ENCODE measurements around the gene TYR. TPM values are rescaled to one million over a fixed set of nuclear protein-coding genes. Genes with fewer than 3 reads are reported as not detected.
"Not testable (repeated sequence)": the region's sequence is repeated elsewhere in the genome, so short reads cannot be mapped to it uniquely, and the experiment has no call there.

The TYR gene
- total RNA-seq, 1 donor from 2014 or later: not detected

- Mint-ChIP-seq H3K4me3 (no peak overlapping the region), H3K27ac (no peak overlapping the region), H3K36me3 (ENCODE audit: low read depth) (no peaks in the 10 kb centered on the region), H3K4me1 (ENCODE audit: low read depth) (no peaks in the 10 kb centered on the region), H3K27me3 (ENCODE audit: insufficient read depth) (no peaks in the 10 kb centered on the region), H3K9me3 (no peaks in the 10 kb centered on the region)
- no peak for DNase-seq (ENCODE audit: low spot score)
- intact Hi-C loops (cut with micrococcal nuclease): no loop called here
Observed at GRCh38 chr11:89203814-89204213, 26.1 kb downstream of the TYR start.

- H3K9me3 Mint-ChIP-seq: no peaks in the 10 kb centered on the region
- no peak for DNase-seq (ENCODE audit: low spot score)
- no peaks in the 10 kb centered on the region for H3K4me1 Mint-ChIP-seq (ENCODE audit: low read depth)
- H3K4me3 Mint-ChIP-seq: no peak overlapping the region
- no peaks in the 10 kb centered on the region for H3K36me3 Mint-ChIP-seq (ENCODE audit: low read depth)
- no peak overlapping the region for H3K27ac Mint-ChIP-seq
- intact Hi-C loops (cut with micrococcal nuclease): no loop called here
- H3K27me3 Mint-ChIP-seq (ENCODE audit: insufficient read depth): no peaks in the 10 kb centered on the region
Observed at GRCh38 chr11:89205378-89205777, 27.7 kb downstream of the TYR start.

GRCh38 chr11:89220684-89221339 is 43.1 kb downstream of the TYR start:
- Mint-ChIP-seq H3K27me3 (ENCODE audit: insufficient read depth) (no peaks in the 10 kb centered on the region), H3K4me3 (no peak overlapping the region), H3K4me1 (ENCODE audit: low read depth) (no peaks in the 10 kb centered on the region), H3K9me3 (no peaks in the 10 kb centered on the region), H3K27ac (no peak overlapping the region), H3K36me3 (ENCODE audit: low read depth) (no peaks in the 10 kb centered on the region)
- no peak for DNase-seq (ENCODE audit: low spot score)
- intact Hi-C loops (cut with micrococcal nuclease): no loop called here

GRCh38 chr11:89235083-89235482 is 57.4 kb downstream of the TYR start:
- Mint-ChIP-seq H3K27me3 (ENCODE audit: insufficient read depth) (no peaks in the 10 kb centered on the region), H3K4me1 (ENCODE audit: low read depth) (no peaks in the 10 kb centered on the region)

GRCh38 chr11:89235976-89236375 is 58.3 kb downstream of the TYR start:
- no peak for DNase-seq (ENCODE audit: low spot score)
- H3K36me3 Mint-ChIP-seq (ENCODE audit: low read depth): no peaks in the 10 kb centered on the region
- H3K4me1 Mint-ChIP-seq (ENCODE audit: low read depth): no peaks in the 10 kb centered on the region
- no peak overlapping the region for H3K27ac Mint-ChIP-seq
- no peak overlapping the region for H3K4me3 Mint-ChIP-seq
- H3K27me3 Mint-ChIP-seq (ENCODE audit: insufficient read depth): no peaks in the 10 kb centered on the region
- intact Hi-C loops (cut with micrococcal nuclease): no loop called here
- no peaks in the 10 kb centered on the region for H3K9me3 Mint-ChIP-seq

More at GRCh38 chr11:89235083-89235482, 57.4 kb downstream of the TYR start:
- intact Hi-C loops (cut with micrococcal nuclease): no loop called here
- Mint-ChIP-seq H3K27ac (no peak overlapping the region), H3K4me3 (no peak overlapping the region), H3K36me3 (ENCODE audit: low read depth) (no peaks in the 10 kb centered on the region), H3K9me3 (no peaks in the 10 kb centered on the region)
- no peak for DNase-seq (ENCODE audit: low spot score)

GRCh38 chr11:89247007-89247406 is 69.3 kb downstream of the TYR start:
- H3K9me3 Mint-ChIP-seq; DNase-seq (ENCODE audit: low spot score); H3K27me3 Mint-ChIP-seq (ENCODE audit: insufficient read depth); H3K27ac Mint-ChIP-seq; intact Hi-C loops (cut with micrococcal nuclease); H3K36me3 Mint-ChIP-seq (ENCODE audit: low read depth); H3K4me3 Mint-ChIP-seq; H3K4me1 Mint-ChIP-seq (ENCODE audit: low read depth): not testable (repeated sequence)

- no peak overlapping the region for H3K4me3 Mint-ChIP-seq
- no peak for DNase-seq (ENCODE audit: low spot score)
- H3K36me3 Mint-ChIP-seq (ENCODE audit: low read depth): no peaks in the 10 kb centered on the region
- H3K27ac Mint-ChIP-seq: no peak overlapping the region
- H3K9me3 Mint-ChIP-seq: no peaks in the 10 kb centered on the region
- no peaks in the 10 kb centered on the region for H3K4me1 Mint-ChIP-seq (ENCODE audit: low read depth)
- intact Hi-C loops (cut with micrococcal nuclease): no loop called here
- H3K27me3 Mint-ChIP-seq (ENCODE audit: insufficient read depth): no peaks in the 10 kb centered on the region
Observed at GRCh38 chr11:89249196-89249595, 71.5 kb downstream of the TYR start.

- H3K4me3 Mint-ChIP-seq; H3K27me3 Mint-ChIP-seq (ENCODE audit: insufficient read depth); intact Hi-C loops (cut with micrococcal nuclease); DNase-seq (ENCODE audit: low spot score); H3K4me1 Mint-ChIP-seq (ENCODE audit: low read depth); H3K36me3 Mint-ChIP-seq (ENCODE audit: low read depth); H3K27ac Mint-ChIP-seq; H3K9me3 Mint-ChIP-seq: not testable (repeated sequence)
Observed at GRCh38 chr11:89261483-89261882, 83.8 kb downstream of the TYR start.

- Mint-ChIP-seq H3K4me1 (ENCODE audit: low read depth) (no peaks in the 10 kb centered on the region), H3K9me3 (no peaks in the 10 kb centered on the region), H3K27ac (no peak overlapping the region), H3K36me3 (ENCODE audit: low read depth) (no peaks in the 10 kb centered on the region), H3K27me3 (ENCODE audit: insufficient read depth) (no peaks in the 10 kb centered on the region), H3K4me3 (no peak overlapping the region)
- no peak for DNase-seq (ENCODE audit: low spot score)
- intact Hi-C loops (cut with micrococcal nuclease): no loop called here
Observed at GRCh38 chr11:89267660-89268302, 90.1 kb downstream of the TYR start.

GRCh38 chr11:89272540-89273088 is 94.9 kb downstream of the TYR start:
- H3K4me1 Mint-ChIP-seq (ENCODE audit: low read depth); H3K36me3 Mint-ChIP-seq (ENCODE audit: low read depth); H3K9me3 Mint-ChIP-seq; DNase-seq (ENCODE audit: low spot score); H3K27me3 Mint-ChIP-seq (ENCODE audit: insufficient read depth); H3K4me3 Mint-ChIP-seq; intact Hi-C loops (cut with micrococcal nuclease); H3K27ac Mint-ChIP-seq: not testable (repeated sequence)

- H3K4me1 Mint-ChIP-seq (ENCODE audit: low read depth); H3K9me3 Mint-ChIP-seq; intact Hi-C loops (cut with micrococcal nuclease); DNase-seq (ENCODE audit: low spot score); H3K36me3 Mint-ChIP-seq (ENCODE audit: low read depth); H3K4me3 Mint-ChIP-seq; H3K27ac Mint-ChIP-seq; H3K27me3 Mint-ChIP-seq (ENCODE audit: insufficient read depth): not testable (repeated sequence)
Observed at GRCh38 chr11:89273220-89273619, 95.5 kb downstream of the TYR start.

- Mint-ChIP-seq H3K36me3 (ENCODE audit: low read depth) (no peaks in the 10 kb centered on the region), H3K9me3 (no peaks in the 10 kb centered on the region), H3K27me3 (ENCODE audit: insufficient read depth) (no peaks in the 10 kb centered on the region), H3K27ac (no peak overlapping the region), H3K4me3 (no peak overlapping the region), H3K4me1 (ENCODE audit: low read depth) (no peaks in the 10 kb centered on the region)
- DNase-seq (ENCODE audit: low spot score): no peak
- intact Hi-C loops (cut with micrococcal nuclease): no loop called here
Observed at GRCh38 chr11:89275966-89276365, 98.3 kb downstream of the TYR start.

- H3K27me3 Mint-ChIP-seq (ENCODE audit: insufficient read depth): no peaks in the 10 kb centered on the region
- H3K4me1 Mint-ChIP-seq (ENCODE audit: low read depth): no peaks in the 10 kb centered on the region
- no peak overlapping the region for H3K4me3 Mint-ChIP-seq
- no peaks in the 10 kb centered on the region for H3K9me3 Mint-ChIP-seq
- no peaks in the 10 kb centered on the region for H3K36me3 Mint-ChIP-seq (ENCODE audit: low read depth)
- DNase-seq (ENCODE audit: low spot score): no peak
- no peak overlapping the region for H3K27ac Mint-ChIP-seq
- intact Hi-C loops (cut with micrococcal nuclease): no loop called here
Observed at GRCh38 chr11:89279176-89279575, 101.5 kb downstream of the TYR start.

All from activated T-helper 1 cell treated with anti-CD3 and anti-CD28 coated beads, Interleukin-12 subunit alpha, Interleukin-12 subunit beta, Interleukin-2, Interleukin-4 antibody, amounts not matched to agents 30 ng/mL and 10 ng/mL and 1 ng/mL, durations not matched to agents 14 hours and 24 hours and 36 hours (primary cell).